ENCODE data around the gene C2orf15.

DNA sequence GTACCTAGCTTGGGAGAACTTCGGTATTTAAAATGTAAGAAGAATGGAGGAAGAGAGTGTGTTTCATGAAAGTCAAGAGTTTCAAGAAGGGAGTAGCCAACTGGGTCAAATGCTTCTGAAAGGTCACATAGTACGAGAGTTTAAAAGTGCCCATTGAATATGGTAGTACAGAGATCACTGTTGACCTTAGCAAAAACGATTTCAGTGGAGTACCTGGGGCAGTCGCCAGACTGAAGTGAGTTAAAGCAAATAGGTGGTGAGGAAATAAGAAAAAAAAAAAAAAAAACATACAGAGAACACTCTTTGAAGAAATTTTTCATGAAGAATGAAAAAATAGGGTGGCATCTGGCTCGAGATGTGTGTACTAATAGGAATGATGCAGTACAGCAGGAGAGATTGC is 24.7 kb downstream of the C2orf15 start:
- TF ChIP-seq POLR2A (IDR thresholded peaks at IDR 0.05; ENCODE audit: borderline replicate concordance, extremely low read depth, insufficient read depth, insufficient read length), result no peak
- TF ChIP-seq, protein P1, sequence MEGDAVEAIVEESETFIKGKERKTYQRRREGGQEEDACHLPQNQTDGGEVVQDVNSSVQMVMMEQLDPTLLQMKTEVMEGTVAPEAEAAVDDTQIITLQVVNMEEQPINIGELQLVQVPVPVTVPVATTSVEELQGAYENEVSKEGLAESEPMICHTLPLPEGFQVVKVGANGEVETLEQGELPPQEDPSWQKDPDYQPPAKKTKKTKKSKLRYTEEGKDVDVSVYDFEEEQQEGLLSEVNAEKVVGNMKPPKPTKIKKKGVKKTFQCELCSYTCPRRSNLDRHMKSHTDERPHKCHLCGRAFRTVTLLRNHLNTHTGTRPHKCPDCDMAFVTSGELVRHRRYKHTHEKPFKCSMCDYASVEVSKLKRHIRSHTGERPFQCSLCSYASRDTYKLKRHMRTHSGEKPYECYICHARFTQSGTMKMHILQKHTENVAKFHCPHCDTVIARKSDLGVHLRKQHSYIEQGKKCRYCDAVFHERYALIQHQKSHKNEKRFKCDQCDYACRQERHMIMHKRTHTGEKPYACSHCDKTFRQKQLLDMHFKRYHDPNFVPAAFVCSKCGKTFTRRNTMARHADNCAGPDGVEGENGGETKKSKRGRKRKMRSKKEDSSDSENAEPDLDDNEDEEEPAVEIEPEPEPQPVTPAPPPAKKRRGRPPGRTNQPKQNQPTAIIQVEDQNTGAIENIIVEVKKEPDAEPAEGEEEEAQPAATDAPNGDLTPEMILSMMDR (IDR thresholded peaks at IDR 0.05 in 2 of 3, conservative IDR thresholded peaks at IDR 0.05 in 1 of 3; ENCODE audit: borderline replicate concordance in 1 of 3, insufficient read depth in 1 of 3, low read depth in 2 of 3, low read length in 2 of 3), result no peak
- TF ChIP-seq ELF1 (IDR thresholded peaks at IDR 0.05; ENCODE audit: borderline replicate concordance, low read depth), result no peak
- TF ChIP-seq EZH2 (IDR thresholded peaks at IDR 0.05), result no peak
- TF ChIP-seq, protein P2, sequence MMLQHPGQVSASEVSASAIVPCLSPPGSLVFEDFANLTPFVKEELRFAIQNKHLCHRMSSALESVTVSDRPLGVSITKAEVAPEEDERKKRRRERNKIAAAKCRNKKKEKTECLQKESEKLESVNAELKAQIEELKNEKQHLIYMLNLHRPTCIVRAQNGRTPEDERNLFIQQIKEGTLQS (IDR thresholded peaks at IDR 0.05), result no peak
- TF ChIP-seq CBX3 (IDR thresholded peaks at IDR 0.05; ENCODE audit: low read depth), result no peak
- no peak for TF ChIP-seq POLR2AphosphoS5 (IDR thresholded peaks at IDR 0.05; ENCODE audit: low read depth, low read length)
- TF ChIP-seq, protein P3, sequence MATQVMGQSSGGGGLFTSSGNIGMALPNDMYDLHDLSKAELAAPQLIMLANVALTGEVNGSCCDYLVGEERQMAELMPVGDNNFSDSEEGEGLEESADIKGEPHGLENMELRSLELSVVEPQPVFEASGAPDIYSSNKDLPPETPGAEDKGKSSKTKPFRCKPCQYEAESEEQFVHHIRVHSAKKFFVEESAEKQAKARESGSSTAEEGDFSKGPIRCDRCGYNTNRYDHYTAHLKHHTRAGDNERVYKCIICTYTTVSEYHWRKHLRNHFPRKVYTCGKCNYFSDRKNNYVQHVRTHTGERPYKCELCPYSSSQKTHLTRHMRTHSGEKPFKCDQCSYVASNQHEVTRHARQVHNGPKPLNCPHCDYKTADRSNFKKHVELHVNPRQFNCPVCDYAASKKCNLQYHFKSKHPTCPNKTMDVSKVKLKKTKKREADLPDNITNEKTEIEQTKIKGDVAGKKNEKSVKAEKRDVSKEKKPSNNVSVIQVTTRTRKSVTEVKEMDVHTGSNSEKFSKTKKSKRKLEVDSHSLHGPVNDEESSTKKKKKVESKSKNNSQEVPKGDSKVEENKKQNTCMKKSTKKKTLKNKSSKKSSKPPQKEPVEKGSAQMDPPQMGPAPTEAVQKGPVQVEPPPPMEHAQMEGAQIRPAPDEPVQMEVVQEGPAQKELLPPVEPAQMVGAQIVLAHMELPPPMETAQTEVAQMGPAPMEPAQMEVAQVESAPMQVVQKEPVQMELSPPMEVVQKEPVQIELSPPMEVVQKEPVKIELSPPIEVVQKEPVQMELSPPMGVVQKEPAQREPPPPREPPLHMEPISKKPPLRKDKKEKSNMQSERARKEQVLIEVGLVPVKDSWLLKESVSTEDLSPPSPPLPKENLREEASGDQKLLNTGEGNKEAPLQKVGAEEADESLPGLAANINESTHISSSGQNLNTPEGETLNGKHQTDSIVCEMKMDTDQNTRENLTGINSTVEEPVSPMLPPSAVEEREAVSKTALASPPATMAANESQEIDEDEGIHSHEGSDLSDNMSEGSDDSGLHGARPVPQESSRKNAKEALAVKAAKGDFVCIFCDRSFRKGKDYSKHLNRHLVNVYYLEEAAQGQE (IDR thresholded peaks at IDR 0.05; ENCODE audit: low read depth), result no peak
- TF ChIP-seq, protein P4, sequence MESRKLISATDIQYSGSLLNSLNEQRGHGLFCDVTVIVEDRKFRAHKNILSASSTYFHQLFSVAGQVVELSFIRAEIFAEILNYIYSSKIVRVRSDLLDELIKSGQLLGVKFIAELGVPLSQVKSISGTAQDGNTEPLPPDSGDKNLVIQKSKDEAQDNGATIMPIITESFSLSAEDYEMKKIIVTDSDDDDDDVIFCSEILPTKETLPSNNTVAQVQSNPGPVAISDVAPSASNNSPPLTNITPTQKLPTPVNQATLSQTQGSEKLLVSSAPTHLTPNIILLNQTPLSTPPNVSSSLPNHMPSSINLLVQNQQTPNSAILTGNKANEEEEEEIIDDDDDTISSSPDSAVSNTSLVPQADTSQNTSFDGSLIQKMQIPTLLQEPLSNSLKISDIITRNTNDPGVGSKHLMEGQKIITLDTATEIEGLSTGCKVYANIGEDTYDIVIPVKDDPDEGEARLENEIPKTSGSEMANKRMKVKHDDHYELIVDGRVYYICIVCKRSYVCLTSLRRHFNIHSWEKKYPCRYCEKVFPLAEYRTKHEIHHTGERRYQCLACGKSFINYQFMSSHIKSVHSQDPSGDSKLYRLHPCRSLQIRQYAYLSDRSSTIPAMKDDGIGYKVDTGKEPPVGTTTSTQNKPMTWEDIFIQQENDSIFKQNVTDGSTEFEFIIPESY (IDR thresholded peaks at IDR 0.05; ENCODE audit: extremely low read depth, insufficient replicate concordance, low read length), result no peak
- TF ChIP-seq, protein P5, sequence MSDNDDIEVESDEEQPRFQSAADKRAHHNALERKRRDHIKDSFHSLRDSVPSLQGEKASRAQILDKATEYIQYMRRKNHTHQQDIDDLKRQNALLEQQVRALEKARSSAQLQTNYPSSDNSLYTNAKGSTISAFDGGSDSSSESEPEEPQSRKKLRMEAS (IDR thresholded peaks at IDR 0.05), result no peak
- no peak for TF ChIP-seq EZH2phosphoT487 (IDR thresholded peaks at IDR 0.05; ENCODE audit: borderline replicate concordance)
- TF ChIP-seq RAD21 (IDR thresholded peaks at IDR 0.05; ENCODE audit: low read depth), result no peak

Data from HCT116 (cell line).